Heart left ventricle (tissue), 13 donors: ENCODE measurements around the gene MAP1B.

Source experiments
- POLR2A ChIP-seq, 2 donors: fragments of 450-650 bp; IDR thresholded peaks; one replicate each; pipeline ENCODE4 v1.6.1; 2017; ENCODE audit warnings: antibody characterized with exemption in 2 of 2, mild to moderate bottlenecking in 2 of 2, moderate library complexity in 2 of 2
- TF ChIP-seq, protein P1 (sequence below), 12 donors: fragments of 200-600 bp; sonication (generic) in 4 of 12; IDR thresholded peaks; one replicate each; pipeline versions ENCODE4 v1.5.0 to v1.8.0; 2018 to 2022; ENCODE audit warnings: antibody characterized with exemption in 12 of 12, mild to moderate bottlenecking in 5 of 12
- donor health status: ischemic (EF 13 %, LVEDD 7.1; RV severe dilation, severe dysfunction).
- donor health status: DM: no; HTN: yes; CAD: no.
- donor health status: DM: no; HTN: no; CAD: no.
- donor health status: ischemic (EF 25% LVEDD 6.9; RV normal size, moderate dysfunction).
- donor health status: ischemic (EF 25% LVEDD 5.7; RV mildly dilated, moderate dysfunction).
- donor health status: ischemic (EF 35%, LVEDD 5.7; RV mildly dilated, moderate dysfunction).
- donor health status: nonischemic (EF 11% LVEDD 7.7; RV severe dilation, severe dysfunction).
- donor health status: DM: yes; HTN: yes; CAD: no.
- donor health status: PGD.
- donor health status: ischemic (EF 29% LVEDD 5.4; RV normal size, mild dysfunction).
- donor health status: nonischemic (EF 23%, LVEDD 6.1; RV moderate dilation, normal function).

DNA sequence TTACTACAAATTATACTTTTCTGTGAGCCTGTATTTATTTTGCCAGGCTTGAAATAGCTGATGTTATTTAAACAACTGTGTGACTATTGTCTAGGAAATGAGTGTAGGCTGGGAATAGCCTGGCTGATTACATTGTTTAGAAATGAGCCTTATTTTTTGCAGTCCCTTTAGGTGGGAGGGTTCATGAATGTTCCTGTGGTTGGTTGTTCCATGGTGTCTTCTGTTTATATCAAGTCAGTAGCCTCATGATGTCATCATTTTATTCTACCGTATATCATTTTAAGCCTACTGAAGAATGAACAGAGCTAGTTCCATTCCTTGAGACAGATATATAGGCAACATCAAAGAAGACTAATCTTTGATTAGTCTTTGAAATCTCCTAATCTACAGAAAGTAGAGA lies 53.1 kb downstream of the MAP1B start:
- TF ChIP-seq POLR2A (IDR thresholded peaks at IDR 0.05): no peak
- TF ChIP-seq, protein P1, sequence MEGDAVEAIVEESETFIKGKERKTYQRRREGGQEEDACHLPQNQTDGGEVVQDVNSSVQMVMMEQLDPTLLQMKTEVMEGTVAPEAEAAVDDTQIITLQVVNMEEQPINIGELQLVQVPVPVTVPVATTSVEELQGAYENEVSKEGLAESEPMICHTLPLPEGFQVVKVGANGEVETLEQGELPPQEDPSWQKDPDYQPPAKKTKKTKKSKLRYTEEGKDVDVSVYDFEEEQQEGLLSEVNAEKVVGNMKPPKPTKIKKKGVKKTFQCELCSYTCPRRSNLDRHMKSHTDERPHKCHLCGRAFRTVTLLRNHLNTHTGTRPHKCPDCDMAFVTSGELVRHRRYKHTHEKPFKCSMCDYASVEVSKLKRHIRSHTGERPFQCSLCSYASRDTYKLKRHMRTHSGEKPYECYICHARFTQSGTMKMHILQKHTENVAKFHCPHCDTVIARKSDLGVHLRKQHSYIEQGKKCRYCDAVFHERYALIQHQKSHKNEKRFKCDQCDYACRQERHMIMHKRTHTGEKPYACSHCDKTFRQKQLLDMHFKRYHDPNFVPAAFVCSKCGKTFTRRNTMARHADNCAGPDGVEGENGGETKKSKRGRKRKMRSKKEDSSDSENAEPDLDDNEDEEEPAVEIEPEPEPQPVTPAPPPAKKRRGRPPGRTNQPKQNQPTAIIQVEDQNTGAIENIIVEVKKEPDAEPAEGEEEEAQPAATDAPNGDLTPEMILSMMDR (IDR thresholded peaks at IDR 0.05): no peak
